ENCODE measurements around the gene CD6. TPM values are rescaled to one million over a fixed set of nuclear protein-coding genes. Genes with fewer than 3 reads are reported as not detected.

CD6 gene
- total RNA-seq, result 0.15 and 1.6 TPM in 2 replicates

DNA sequence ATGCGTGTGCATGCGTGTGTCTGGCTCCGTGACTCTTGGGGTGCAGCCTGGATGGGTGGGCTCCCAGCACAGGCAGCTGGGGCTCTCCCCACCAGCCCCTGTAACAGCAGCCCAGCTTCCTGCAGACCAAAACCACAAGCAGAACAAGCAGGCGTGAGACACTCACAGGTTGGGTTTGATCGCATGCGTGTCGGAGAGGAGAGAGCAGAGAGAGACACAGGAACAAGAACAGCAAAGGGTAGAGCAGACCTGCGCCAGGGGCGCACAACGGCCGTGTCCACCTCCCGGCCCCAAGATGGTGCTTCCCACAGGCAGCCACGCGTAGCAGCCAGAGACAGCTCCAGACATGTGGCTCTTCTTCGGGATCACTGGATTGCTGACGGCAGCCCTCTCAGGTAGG, at the start of gene CD6:
Gene CD6, plus strand, starts transcription at position 161 of the 400 bp plus-strand sequence. Its CDS starts 186 bp downstream, at position 347.
- DNase-seq (ENCODE audit: extremely low read depth, low read depth, low spot score), result no peak

- no peak for DNase-seq (ENCODE audit: extremely low read depth, low read depth, low spot score)
Observed at GRCh38 chr11:60921777-60922335, 49.6 kb upstream of the CD6 start.

DNA sequence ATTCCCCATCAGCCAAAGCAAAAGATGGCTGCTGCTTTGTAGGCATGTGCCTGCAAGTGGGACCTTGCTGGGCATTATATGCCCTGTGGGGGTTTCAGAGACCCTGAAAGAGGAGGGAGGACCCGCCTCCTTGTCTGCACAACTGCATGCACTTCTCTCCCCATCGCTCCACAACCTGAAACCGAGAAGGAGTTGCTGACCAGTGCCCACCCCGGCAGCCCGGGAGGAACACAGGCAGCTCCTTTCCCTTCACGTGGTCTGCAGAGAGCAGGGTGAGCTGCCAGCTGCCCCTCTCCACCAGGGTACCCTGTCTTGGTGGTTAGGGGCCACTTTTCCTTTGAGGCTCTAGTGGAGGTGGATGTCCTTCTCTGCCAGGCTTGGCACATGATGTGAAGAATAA, 48.6 kb upstream of the CD6 start:
- no peak for DNase-seq (ENCODE audit: extremely low read depth, low read depth, low spot score)

GRCh38 chr11:60923326-60923725, 48.2 kb upstream of the CD6 start:
- no peak for DNase-seq (ENCODE audit: extremely low read depth, low read depth, low spot score)

- DNase-seq (ENCODE audit: extremely low read depth, low read depth, low spot score), result no peak
Observed at GRCh38 chr11:60923800-60924109, 47.7 kb upstream of the CD6 start.

DNA sequence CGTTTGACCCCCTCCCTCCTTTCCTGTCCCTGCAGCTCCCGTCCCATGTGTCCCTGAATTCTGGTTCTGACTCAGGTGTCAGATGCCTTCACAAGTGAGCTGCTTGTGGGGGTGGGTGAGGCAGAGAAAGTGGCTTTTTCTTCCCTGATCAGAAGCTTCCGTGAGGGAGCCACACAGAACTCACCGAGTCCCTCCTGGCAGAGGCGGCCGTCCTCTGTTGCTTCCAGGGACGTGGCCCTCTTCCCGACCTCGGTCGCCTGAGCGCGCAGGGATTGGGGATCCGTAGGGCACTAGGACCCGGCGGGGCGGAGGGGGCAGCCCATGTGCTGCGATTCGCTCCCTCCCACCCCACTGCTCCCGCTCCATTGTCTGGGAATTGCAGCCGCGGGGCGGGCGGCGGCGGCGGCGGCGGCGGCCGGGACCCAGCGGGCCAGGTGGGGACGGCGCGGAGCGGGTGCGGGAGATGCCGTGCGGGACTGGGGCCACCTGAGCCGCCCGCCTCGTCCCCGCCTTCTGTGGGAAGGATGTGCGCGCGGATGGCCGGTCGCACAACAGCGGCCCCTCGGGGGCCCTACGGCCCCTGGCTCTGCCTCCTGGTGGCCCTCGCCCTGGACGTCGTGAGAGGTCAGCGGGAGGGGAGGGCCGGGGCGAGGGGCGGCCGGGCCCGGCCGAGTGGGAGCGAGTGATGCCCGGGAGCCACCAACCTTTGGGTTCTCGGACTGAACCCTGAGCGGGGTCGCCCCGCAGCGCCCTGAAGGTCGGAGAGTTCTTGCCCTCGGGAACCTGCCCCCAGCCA, 47.2 kb upstream of the CD6 start, which contains the start of gene TMEM132A:
Gene TMEM132A, plus strand, starts transcription at position 351 of the 796 bp plus-strand sequence. Its CDS starts 174 bp downstream, at position 525.
- DNase-seq (ENCODE audit: extremely low read depth, low read depth, low spot score), result no peak

GRCh38 chr11:60924906-60925853, 46.3 kb upstream of the CD6 start:
- no peak for DNase-seq (ENCODE audit: extremely low read depth, low read depth, low spot score)

DNA sequence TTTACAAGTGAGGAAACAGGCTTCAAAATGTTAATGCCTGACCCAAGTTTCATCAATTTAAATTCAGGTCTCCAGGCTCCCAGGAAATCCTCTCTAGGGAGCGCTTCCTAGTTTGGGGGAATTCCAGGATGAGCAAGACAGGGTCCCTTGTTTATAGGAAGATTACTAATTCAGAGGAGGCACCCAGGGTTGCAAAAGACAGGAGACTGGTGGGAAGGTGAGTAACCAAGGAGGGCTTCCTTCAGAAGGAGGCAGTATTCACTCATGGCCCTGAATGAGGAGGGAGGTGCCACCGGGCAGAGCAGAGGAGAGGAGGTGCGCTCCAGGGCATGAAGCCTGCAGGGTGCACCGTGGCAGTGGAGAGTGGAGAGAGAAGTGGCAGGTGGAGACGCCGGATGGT, 45.6 kb upstream of the CD6 start:
- no peak for DNase-seq (ENCODE audit: extremely low read depth, low read depth, low spot score)

GRCh38 chr11:60926500-60926899, 45.0 kb upstream of the CD6 start:
- DNase-seq (ENCODE audit: extremely low read depth, low read depth, low spot score), result no peak

GRCh38 chr11:60927061-60927592, 44.4 kb upstream of the CD6 start:
- no peak for DNase-seq (ENCODE audit: extremely low read depth, low read depth, low spot score)

DNA sequence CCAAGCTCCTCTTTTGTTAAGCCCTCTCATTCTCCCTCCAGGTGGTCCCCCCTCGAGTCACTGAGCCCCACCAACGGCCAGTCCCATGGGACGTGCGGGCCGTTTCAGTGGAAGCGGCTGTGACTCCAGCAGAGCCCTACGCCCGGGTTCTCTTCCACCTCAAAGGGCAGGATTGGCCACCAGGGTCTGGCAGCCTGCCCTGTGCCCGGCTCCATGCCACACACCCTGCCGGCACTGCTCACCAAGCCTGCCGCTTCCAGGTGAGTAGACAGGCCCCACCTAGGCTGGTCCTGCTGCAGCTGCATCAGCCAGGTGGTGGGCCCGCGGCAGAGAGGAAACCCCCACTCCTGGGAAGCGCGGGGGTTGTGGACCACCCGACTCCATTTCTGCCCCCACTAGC, 43.9 kb upstream of the CD6 start:
- no peak for DNase-seq (ENCODE audit: extremely low read depth, low read depth, low spot score)

GRCh38 chr11:60928563-60929001, 42.9 kb upstream of the CD6 start:
- DNase-seq (ENCODE audit: extremely low read depth, low read depth, low spot score), result no peak

DNA sequence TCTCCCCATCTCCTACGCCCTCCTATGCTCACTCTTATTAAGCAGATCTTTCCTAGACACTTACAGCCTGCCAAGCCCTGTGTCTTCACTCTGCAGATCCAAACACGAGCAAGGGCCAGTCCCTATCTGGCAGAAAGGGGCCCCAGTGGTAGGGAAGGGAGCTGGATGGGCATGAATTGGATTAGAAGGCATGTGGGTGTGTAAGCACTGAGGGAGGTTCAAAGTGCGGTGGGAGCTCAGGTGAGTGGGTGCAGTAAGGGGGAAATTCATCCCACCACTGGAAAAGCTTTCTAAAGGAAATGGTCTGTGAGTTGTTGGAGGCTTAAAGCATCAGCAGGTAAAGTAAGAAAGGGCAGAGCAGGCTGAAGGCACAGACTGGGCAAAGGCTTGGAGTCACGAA, 41.7 kb upstream of the CD6 start:
- no peak for DNase-seq (ENCODE audit: extremely low read depth, low read depth, low spot score)

- DNase-seq (ENCODE audit: extremely low read depth, low read depth, low spot score), result no peak
Observed at GRCh38 chr11:60930394-60930793, 41.1 kb upstream of the CD6 start.

- DNase-seq (ENCODE audit: extremely low read depth, low read depth, low spot score), result no peak
Observed at GRCh38 chr11:60931917-60932316, 39.6 kb upstream of the CD6 start.

- no peak for DNase-seq (ENCODE audit: extremely low read depth, low read depth, low spot score)
Observed at GRCh38 chr11:60932605-60933356, 38.7 kb upstream of the CD6 start.

GRCh38 chr11:60933416-60934123, 37.9 kb upstream of the CD6 start:
- no peak for DNase-seq (ENCODE audit: extremely low read depth, low read depth, low spot score)

- no peak for DNase-seq (ENCODE audit: extremely low read depth, low read depth, low spot score)
Observed at GRCh38 chr11:60934124-60934789, 37.2 kb upstream of the CD6 start.
